Activated naive CD8-positive, alpha-beta T cell (primary cell): ENCODE measurements around the gene MAU2.
A peak's percentile ranks its signal among the peaks of the same experiment; 100 is the strongest.
"Not testable (repeated sequence)": the region's sequence is repeated elsewhere in the genome, so short reads cannot be mapped to it uniquely, and the experiment has no call there.

ENCODE experiments used
- H3K27ac Mint-ChIP-seq: one replicate; pipeline ENCODE4 v1.8.0; 2021; ENCODE audit warnings: mixed read lengths
- H3K27me3 Mint-ChIP-seq: one replicate; pipeline ENCODE4 v1.8.0; 2021; ENCODE audit warnings: mixed read lengths
- H3K36me3 Mint-ChIP-seq: one replicate; pipeline ENCODE4 v1.8.0; 2021; ENCODE audit warnings: mixed read lengths
- H3K4me1 Mint-ChIP-seq: one replicate; pipeline ENCODE4 v1.8.0; 2021; ENCODE audit warnings: low read depth, mixed read lengths
- H3K4me3 Mint-ChIP-seq: one replicate; pipeline ENCODE4 v1.8.0; 2021; ENCODE audit warnings: mild to moderate bottlenecking, mixed read lengths
- H3K9me3 Mint-ChIP-seq: one replicate; pipeline ENCODE4 v1.8.0; 2021; ENCODE audit warnings: low read depth, mixed read lengths

The MAU2 gene

DNA sequence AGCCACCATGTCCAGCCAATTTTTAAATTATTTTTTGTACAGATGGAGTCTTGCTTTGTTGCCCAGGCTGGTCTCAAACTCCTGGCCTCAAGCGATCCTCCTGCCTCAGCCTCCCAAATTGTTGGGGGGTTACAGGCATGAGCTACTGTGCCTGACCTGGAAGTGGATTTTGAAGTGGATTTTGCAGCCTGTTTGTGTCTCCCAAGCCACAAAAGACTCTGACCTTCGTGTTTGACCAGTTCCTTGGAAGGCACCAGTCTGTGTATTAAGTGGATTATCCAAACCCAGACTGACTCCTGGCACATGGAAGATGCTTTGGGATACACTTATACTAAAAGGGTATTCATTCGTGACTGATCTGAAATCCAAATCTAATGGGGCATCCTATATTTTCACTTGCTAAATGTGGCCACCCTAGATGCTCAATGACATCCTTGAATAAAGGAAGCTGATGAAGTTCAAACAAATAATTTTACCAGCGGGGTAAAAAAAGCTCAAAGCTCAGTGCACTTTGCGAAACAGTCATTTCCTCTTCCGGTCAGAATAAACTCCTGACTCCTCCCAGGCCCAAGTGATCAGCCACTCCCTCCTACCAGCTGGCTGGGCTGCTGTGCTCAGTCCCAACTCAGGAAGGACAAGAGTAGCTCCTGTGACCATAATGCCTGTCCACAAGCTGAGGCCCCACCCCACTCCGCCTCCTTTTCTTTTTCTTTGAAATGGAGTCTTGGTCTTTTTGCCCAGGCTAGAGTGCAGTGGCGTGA is 52.2 kb downstream of the MAU2 start:
- Mint-ChIP-seq H3K9me3 (no peaks in the 10 kb centered on the region), H3K4me3 (peak overlapping the region; percentile 67), H3K27ac (peak overlapping the region; percentile 74), H3K4me1 (peaks cover 7% of the 10 kb centered on the region), H3K36me3 (no peaks in the 10 kb centered on the region), H3K27me3 (no peaks in the 10 kb centered on the region)

DNA sequence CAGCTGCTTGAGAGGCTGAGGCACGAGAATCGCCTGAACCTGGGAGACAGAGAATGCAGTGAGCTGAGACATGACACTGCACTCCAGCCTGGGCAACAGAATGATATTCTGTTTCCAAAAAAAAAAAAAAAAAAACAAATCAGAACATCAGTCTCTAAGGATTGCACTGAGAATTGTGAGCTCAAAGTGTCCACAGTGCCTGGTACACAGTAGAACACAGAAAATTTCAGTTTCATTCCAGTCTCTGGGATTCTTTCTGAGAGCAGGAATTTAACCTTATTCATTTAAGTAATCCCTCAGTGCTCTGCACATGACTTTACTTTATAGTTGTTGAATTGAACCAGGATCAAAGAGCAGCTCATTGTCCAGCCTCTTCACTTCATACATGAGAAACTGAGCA is 58.9 kb downstream of the MAU2 start:
- Mint-ChIP-seq H3K36me3 (peaks cover 2% of the 10 kb centered on the region), H3K4me1 (peaks cover 4% of the 10 kb centered on the region), H3K4me3 (no peak overlapping the region), H3K27ac (no peak overlapping the region), H3K9me3 (no peaks in the 10 kb centered on the region), H3K27me3 (no peaks in the 10 kb centered on the region)

DNA sequence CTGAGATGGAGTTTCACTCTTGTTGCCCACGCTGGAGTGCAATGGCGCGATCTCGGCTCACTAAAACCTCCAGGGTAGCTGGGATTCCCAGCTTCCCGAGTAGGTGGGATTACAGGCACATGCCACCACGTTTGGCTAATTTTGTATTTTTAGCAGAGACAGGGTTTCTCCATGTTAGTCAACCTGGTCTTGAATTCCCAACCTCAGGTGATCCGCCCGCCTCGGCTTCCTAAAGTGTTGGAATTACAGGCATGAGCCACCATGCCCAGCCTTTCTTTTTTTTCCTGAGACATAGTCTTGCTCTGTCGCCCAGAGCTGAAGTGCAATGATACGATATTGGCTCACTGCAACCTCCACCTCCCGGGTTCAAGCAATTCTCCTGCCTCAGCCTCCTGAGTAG is 59.7 kb downstream of the MAU2 start:
- not testable (repeated sequence) for H3K4me1 Mint-ChIP-seq, H3K4me3 Mint-ChIP-seq, H3K36me3 Mint-ChIP-seq, H3K27ac Mint-ChIP-seq, H3K27me3 Mint-ChIP-seq, H3K9me3 Mint-ChIP-seq

DNA sequence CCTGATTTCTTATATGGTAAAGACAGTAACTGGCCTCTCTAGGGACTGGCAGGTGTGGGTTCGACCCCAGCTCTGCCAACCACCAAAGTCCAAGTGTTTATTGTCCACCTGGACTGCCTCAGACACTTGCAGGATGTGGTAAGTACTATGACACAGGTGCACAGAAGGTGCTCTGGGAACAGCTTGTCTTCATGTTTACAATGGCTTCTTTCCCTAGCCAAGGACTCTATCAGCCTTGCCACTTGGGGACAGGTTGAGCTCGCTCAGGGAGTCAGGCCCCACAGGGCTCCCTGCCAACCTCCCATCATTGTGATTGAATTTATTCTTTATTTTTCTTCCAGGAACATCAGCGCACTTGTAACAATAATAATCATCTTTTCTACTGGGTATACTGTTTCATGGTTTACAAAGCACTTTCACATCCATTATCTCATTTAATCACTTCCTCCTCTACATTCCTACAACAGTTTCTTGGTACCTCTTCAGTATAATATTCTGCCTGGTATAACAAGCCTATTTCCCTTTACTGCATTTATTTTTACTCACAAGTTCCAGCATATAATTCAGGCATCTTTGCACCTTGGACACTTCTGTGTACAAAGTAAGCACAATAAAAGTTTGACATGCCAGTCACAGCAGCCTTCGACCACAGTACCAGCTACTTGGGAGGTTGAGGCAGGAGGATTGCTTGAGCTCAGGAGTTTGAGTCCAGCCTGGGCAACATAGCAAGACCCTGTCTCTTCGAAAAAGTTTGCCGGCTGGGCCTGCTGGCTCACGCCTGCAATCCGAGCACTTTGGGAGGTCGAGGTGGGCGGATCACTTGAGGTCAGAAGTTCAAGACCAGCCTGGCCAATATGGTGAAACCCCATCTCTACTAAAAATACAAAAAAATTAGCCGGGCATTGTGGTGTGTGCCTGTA is 60.6 kb downstream of the MAU2 start:
- H3K36me3 Mint-ChIP-seq: peaks cover 2% of the 10 kb centered on the region
- H3K27me3 Mint-ChIP-seq: no peaks in the 10 kb centered on the region
- H3K4me1 Mint-ChIP-seq: peaks cover 4% of the 10 kb centered on the region
- H3K4me3 Mint-ChIP-seq: no peak overlapping the region
- no peaks in the 10 kb centered on the region for H3K9me3 Mint-ChIP-seq
- H3K27ac Mint-ChIP-seq: no peak overlapping the region

DNA sequence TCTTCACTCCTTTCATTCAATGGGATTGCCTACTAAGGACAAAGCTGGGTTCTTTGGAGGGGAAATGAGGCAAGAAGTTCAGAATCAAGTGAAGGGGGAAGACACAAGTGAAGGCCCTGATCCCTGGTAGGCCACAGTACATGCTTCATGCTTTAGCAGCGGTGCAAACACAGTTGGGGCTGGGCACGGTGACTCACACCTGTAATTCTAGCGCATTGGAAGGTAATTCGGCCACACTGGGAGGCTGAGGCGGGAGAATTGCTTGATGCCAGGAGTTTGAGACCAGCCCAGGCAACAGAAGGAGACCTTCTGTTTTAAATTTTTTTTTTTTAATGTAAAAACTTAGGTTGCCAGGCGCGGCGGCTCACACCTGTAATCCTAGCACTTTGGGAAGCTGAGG is 61.5 kb downstream of the MAU2 start:
- Mint-ChIP-seq H3K27me3 (no peaks in the 10 kb centered on the region), H3K4me1 (peaks cover 10% of the 10 kb centered on the region), H3K4me3 (no peak overlapping the region), H3K27ac (no peak overlapping the region), H3K36me3 (peaks cover 2% of the 10 kb centered on the region), H3K9me3 (no peaks in the 10 kb centered on the region)

DNA sequence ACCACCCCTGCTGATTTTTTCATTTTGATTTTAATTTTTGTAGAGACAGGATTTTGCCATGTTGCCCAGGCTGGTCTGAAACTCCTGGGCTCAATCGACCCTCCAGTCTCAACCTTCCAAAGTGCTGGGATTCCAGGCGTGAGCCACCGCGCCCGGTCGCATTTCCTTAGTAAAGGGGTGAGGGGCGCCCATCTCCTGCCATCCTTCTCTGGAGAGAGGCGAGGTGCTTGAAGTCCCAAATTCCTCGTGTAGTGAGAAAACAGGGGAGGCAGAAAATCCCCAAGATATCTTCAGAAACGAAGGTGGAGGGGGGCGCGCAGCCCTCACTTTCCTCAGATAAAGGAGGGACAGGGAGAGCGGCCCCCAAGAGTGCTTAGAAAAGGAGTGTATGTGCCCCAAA is 63.9 kb downstream of the MAU2 start:
- H3K4me3 Mint-ChIP-seq: peak overlapping the region; percentile 75
- H3K36me3 Mint-ChIP-seq: peaks cover 4% of the 10 kb centered on the region
- H3K4me1 Mint-ChIP-seq: peaks cover 33% of the 10 kb centered on the region
- H3K27ac Mint-ChIP-seq: no peak overlapping the region
- H3K27me3 Mint-ChIP-seq: no peaks in the 10 kb centered on the region
- no peaks in the 10 kb centered on the region for H3K9me3 Mint-ChIP-seq

DNA sequence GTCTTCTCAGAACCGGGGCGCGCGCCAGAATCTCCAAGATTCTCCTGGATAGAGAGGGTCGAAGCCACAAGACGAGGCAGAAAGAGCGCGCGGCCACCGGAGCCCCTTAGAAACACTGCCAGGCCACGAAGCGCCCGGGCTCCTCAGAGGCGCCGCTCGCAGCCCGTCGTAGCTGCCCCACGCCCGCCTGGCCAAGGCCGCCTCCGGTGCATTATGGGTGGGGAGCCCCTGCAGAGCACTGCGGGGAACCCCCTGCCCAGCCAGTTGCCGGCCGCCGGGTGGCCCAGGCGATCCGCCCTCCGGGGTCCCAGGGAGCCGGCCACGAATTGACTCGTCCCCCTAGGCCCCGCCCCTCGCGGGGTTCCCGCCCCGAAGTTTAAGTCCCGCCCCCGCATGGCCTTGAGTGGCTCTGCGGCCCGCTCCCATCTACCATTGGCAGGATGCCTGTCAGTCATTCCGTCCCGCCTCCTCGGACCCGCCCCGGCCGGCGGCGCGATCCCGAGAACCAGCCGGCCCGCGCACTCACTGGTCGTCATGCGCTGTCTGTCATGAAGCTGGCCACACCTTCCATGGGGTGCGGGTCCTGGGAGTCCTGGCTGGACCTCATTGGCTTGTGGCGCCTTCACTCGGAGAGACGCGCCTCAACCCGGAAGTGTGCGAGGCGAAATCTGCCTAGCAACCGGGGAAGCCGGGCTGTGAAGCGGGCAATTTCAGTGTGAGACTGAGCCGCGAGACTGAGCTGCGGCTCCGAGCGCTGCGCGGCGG is 64.7 kb downstream of the MAU2 start:
- Mint-ChIP-seq H3K4me1 (peaks cover 39% of the 10 kb centered on the region), H3K27me3 (no peaks in the 10 kb centered on the region), H3K4me3 (peak overlapping the region; percentile 86), H3K9me3 (no peaks in the 10 kb centered on the region), H3K27ac (peak overlapping the region; percentile 43), H3K36me3 (peaks cover 4% of the 10 kb centered on the region)

DNA sequence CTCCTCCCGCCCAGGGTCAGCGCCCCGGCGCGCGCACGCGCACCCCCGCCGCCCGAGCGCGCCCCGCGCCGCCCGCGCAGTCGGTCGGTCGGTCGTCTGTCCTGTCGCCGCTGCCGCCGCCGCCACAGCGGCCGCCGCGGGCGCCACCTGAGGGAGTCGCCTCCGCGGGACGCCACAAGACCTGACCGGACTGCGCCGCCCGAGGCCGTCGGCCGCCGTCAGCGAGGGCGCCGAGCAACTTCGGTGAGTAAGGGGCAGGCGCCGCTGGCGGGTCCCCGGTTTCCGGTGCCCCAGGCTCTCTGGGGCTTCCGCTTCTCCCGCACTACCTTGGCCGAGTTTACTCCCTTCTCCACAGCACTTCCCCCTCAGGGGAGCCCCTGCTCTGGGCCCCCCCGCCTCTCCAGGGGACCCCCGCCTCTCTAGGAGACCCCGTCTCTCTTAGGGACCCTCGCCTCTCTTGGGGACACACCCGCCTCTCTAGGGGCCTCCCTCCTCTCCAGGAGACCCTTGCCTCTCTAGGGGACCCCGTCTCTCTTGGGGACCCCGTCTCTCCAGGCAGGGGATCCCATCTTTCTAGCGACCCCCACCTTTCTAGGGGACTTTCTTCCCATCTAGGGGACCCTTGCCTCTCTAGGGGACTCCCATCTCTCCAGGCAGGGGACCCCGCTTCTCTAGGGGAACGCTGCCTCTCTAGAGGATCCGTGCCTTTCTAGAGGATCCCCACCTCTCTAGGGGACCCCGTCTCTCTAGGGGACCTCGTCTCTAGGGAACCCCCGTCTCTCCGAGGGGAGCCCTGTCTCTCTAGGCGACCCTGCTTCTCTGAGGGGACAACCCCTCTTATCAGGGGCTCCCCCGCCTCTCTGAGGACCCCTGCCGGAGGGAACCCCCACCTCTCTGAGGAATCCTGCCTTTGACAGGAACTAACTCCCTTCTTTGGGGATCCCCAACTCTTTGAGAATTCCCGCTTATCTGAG is 65.6 kb downstream of the MAU2 start:
- no peaks in the 10 kb centered on the region for H3K9me3 Mint-ChIP-seq
- no peaks in the 10 kb centered on the region for H3K27me3 Mint-ChIP-seq
- peaks cover 48% of the 10 kb centered on the region for H3K4me1 Mint-ChIP-seq
- peaks cover 4% of the 10 kb centered on the region for H3K36me3 Mint-ChIP-seq
- H3K4me3 Mint-ChIP-seq: peak overlapping the region; percentile 92
- peak overlapping the region; percentile 86 for H3K27ac Mint-ChIP-seq

DNA sequence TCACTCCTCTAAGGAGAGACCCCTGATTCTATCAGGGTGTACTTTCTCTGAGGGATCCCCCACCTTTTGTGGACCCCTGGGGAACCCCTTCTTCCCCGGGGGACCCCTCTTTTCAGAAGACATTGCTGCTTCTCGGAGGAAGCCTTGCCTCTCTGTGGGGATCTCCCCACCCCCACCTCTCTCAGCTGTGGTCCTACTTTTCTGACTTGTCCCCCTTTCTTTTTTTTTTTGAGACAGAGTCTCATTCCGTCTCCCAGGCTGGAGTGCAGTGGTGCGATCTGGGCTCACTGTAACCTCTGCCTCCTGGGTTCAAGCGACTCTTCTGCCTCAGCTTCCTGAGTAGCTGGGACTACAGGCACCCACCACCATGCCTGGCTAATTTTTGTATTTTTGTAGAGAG is 66.5 kb downstream of the MAU2 start:
- peak overlapping the region; percentile 92 for H3K4me3 Mint-ChIP-seq
- H3K9me3 Mint-ChIP-seq: no peaks in the 10 kb centered on the region
- H3K27ac Mint-ChIP-seq: peak overlapping the region; percentile 86
- H3K4me1 Mint-ChIP-seq: peaks cover 52% of the 10 kb centered on the region
- peaks cover 2% of the 10 kb centered on the region for H3K36me3 Mint-ChIP-seq
- no peaks in the 10 kb centered on the region for H3K27me3 Mint-ChIP-seq

DNA sequence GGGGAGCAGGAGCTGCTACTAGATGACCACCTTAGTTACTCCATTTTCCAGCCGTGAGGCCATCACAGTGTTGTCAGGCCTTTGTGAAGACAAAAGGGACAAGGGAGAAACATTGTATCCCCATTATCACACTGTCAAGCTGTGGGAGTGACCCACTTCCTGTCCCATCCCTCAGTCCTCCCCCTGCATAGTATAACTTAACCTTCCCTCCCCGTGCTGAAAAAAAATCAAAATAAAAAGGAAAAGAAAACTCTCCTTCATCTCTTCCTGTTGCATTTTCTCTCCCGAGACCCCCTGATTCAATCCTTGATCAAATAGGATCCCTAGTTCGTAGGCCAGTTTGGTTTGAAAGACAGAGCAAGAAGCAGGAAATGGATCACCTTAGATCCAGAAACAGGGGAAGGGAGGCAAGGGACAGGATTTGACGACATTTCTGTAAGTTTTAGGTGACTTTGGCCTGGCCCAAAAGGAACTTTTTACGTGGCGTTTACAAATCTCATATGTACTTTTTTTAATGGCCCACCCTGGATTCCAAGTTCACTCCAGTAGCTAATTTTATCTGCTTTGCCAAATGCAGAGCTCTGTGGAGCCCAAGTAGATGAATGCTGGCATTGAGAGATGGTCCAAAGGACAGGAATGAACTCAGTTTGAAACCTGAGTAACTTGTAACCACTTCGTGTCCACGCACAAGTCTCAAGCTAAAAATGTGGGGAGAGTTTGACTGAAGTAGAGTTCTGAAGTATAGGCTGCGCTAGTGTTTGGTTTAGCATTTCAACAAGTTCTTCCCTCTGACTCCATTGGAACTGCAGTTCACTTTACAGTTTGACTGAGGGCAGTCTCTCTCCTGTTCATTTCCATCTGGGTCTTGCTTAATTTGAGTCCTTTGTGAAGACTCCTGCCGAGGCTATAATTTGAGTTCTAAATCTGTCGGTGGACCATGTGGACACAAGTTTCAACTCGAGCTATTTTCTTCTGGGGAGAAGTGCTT is 68.2 kb downstream of the MAU2 start:
- H3K9me3 Mint-ChIP-seq: no peaks in the 10 kb centered on the region
- H3K27me3 Mint-ChIP-seq: no peaks in the 10 kb centered on the region
- peaks cover 2% of the 10 kb centered on the region for H3K36me3 Mint-ChIP-seq
- peaks cover 58% of the 10 kb centered on the region for H3K4me1 Mint-ChIP-seq
- peak overlapping the region; percentile 92 for H3K4me3 Mint-ChIP-seq
- H3K27ac Mint-ChIP-seq: peak overlapping the region; percentile 90

DNA sequence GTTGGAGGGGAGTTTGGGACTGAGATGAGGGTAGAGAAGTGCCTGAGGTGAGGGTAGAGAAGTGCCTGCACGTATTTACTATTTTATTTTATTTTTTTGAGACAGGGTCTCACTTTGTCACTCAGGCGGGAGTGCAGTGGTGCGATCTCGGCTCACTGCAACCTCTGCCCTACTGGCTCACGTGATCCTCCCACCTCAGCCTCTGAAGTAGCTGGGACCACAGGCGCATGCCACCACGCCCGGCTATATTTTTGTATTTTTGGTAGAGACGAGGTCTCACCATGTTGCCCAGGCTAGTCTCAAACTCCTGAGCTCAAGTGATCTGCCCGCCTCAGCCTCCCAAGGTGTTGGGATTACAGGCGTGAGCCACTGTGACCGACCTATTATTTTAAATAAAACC is 69.1 kb downstream of the MAU2 start:
- Mint-ChIP-seq H3K27ac (peak overlapping the region; percentile 90), H3K4me3 (peak overlapping the region; percentile 92), H3K4me1 (peaks cover 66% of the 10 kb centered on the region)
- not testable (repeated sequence) for H3K36me3 Mint-ChIP-seq, H3K27me3 Mint-ChIP-seq, H3K9me3 Mint-ChIP-seq

DNA sequence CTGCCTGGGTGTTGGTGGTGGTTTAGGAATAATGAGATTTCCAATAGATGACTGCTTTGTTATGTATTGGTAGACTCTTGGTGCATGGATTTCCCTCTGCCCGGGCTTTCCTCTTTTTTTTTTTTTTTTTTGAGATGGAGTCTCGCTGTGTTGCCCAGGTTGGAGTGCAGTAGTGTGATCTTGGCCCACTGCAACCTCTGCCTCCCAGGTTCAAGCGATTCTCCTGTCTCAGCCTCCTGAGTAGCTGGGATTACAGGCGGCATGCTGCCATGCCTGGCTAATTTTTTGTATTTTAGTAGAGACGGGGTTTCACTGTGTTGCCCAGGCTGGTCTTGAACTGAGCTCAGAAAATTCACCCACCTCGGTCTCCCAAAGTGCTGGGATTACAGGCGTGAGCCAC is 73.7 kb downstream of the MAU2 start:
- not testable (repeated sequence) for H3K27ac Mint-ChIP-seq, H3K4me3 Mint-ChIP-seq, H3K9me3 Mint-ChIP-seq, H3K27me3 Mint-ChIP-seq, H3K36me3 Mint-ChIP-seq
- H3K4me1 Mint-ChIP-seq: peaks cover 48% of the 10 kb centered on the region

DNA sequence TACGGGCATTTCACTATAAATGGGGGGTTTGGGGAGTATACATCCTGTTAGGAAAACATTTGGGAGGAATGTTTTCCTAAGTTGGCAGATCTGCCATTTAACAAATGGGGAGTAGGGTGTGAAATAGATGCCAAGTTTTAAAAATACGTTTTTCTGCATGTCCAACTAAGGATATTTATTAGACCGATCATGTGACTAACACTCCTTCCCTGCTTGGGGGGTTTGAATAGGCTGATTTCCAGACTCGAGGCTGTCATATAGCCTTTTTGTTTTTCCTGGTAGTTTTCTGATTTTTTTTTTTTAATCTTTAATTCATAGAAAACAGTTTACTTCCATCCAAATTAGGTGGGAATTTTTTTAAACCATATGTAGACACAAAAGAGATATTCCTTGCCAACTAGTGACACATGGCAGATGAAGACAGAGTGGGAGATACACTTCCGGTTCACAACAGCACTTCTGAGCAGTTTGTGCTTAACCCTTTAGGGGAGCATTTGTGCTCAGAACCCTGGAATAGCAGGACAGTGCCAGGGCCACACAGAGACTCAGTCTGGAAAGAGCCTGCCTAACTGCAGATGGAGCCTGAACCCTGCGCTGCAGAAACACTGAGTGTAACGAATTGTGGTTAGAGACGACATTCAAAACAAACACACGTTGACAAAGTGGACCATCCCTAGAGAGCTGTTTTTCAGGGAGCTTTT is 79.3 kb downstream of the MAU2 start:
- Mint-ChIP-seq H3K4me3 (no peak overlapping the region), H3K9me3 (no peaks in the 10 kb centered on the region), H3K4me1 (peaks cover 37% of the 10 kb centered on the region), H3K27me3 (no peaks in the 10 kb centered on the region), H3K27ac (peak overlapping the region; percentile 47), H3K36me3 (no peaks in the 10 kb centered on the region)
